K562 (cell line): ENCODE measurements around the gene METTL23. TPM values are rescaled to one million over a fixed set of nuclear protein-coding genes. Genes with fewer than 3 reads are reported as not detected.

Source experiments
- AFF4 ChIP-seq: sonication (generic); formaldehyde crosslinking; IDR thresholded peaks from 2 replicates; pipeline ENCODE4 v1.8.0; 2023; ENCODE audit warnings: mild to moderate bottlenecking, missing genetic modification reagents
- ARNT ChIP-seq, 2 experiments: fragments of 450-650 bp; IDR thresholded peaks; 2 replicates each; pipeline ENCODE4 v1.6.1; 2016; ENCODE audit warnings: mild to moderate bottlenecking in 1 of 2
- CCNT2 ChIP-seq: IDR thresholded peaks from 2 replicates; pipeline ENCODE4 v1.6.1; 2011; ENCODE audit warnings: borderline replicate concordance, low read depth, mild to moderate bottlenecking, moderate library complexity, mixed read lengths, low read length; ENCODE audit not compliant: insufficient read length; ENCODE audit errors: extremely low read depth
- CTBP1 ChIP-seq: fragments of 450-650 bp; IDR thresholded peaks from 2 replicates; pipeline ENCODE4 v1.6.1; 2016; ENCODE audit warnings: borderline replicate concordance
- DIDO1 ChIP-seq: fragments of 450-650 bp; IDR thresholded peaks from 2 replicates; pipeline ENCODE4 v1.6.1; 2016; ENCODE audit warnings: low read depth, missing biosample characterization, missing genetic modification characterization
- ETV5 ChIP-seq: sonication (generic); formaldehyde crosslinking; IDR thresholded peaks from 2 replicates; pipeline ENCODE4 v1.4.0; 2020; ENCODE audit warnings: low read depth, mild to moderate bottlenecking, missing genetic modification reagents
- ILF3 ChIP-seq: fragments of 450-650 bp; IDR thresholded peaks from 2 replicates; pipeline ENCODE4 v1.6.1; 2018; ENCODE audit warnings: antibody characterized with exemption, mild to moderate bottlenecking, moderate library complexity, borderline replicate concordance
- KLF10 ChIP-seq: fragments of 250-450 bp; sonication (Bioruptor Pico); IDR thresholded peaks from 2 replicates; pipeline ENCODE4 v1.6.1; 2021; ENCODE audit warnings: matching md5 sums
- MYNN ChIP-seq, 2 experiments: sonication (generic); formaldehyde crosslinking in 1 of 2; IDR thresholded peaks; 2 replicates each; pipeline versions ENCODE4 v1.5.0 to v1.6.1; 2016 to 2020; ENCODE audit warnings: antibody characterized with exemption in 1 of 2, missing genetic modification reagents in 1 of 2
- POLR2A ChIP-seq: fragments of 450-650 bp; conservative IDR thresholded peaks from 2 replicates; pipeline ENCODE4 v1.6.1; 2016
- STAT5A ChIP-seq: IDR thresholded peaks from 2 replicates; pipeline ENCODE4 v1.6.1; 2012; ENCODE audit warnings: low read length, inconsistent platforms, borderline replicate concordance
- TAL1 ChIP-seq: fragments of 450-650 bp; IDR thresholded peaks from 2 replicates; pipeline ENCODE4 v1.6.1; 2016; ENCODE audit warnings: mild to moderate bottlenecking
- THRA ChIP-seq: fragments of 450-650 bp; IDR thresholded peaks from 2 replicates; pipeline ENCODE4 v1.6.1; 2017; ENCODE audit warnings: mild to moderate bottlenecking, moderate library complexity
- TRIM28 ChIP-seq: fragments of 450-650 bp; IDR thresholded peaks from 2 replicates; pipeline ENCODE4 v1.6.1; 2017
- U2AF2 ChIP-seq: fragments of 200-400 bp; formaldehyde crosslinking; optimal IDR thresholded peaks from 2 replicates; pipeline ENCODE3; 2017; ENCODE audit warnings: low read depth, mild to moderate bottlenecking, low read length
- ZC3H4 ChIP-seq: sonication (generic); formaldehyde crosslinking; IDR thresholded peaks from 2 replicates; pipeline ENCODE4 v1.9.0; 2021; ENCODE audit warnings: missing genetic modification reagents, borderline replicate concordance
- ZNF175 ChIP-seq: fragments of 200-800 bp; sonication (Bioruptor generic); IDR thresholded peaks from 2 replicates; pipeline ENCODE4 v1.6.1; 2016; ENCODE audit warnings: low read depth, mild to moderate bottlenecking, missing genetic modification characterization, missing compliant biosample characterization
- ZNF695 ChIP-seq: fragments of 450-650 bp; formaldehyde crosslinking; IDR thresholded peaks from 2 replicates; pipeline ENCODE4 v1.4.0; 2020; ENCODE audit warnings: mild to moderate bottlenecking, moderate library complexity
- ZNF830 ChIP-seq: fragments of 250-450 bp; sonication (Bioruptor Pico); IDR thresholded peaks from 2 replicates; pipeline ENCODE4 v1.5.0; 2021; ENCODE audit warnings: mild to moderate bottlenecking
- polyA plus RNA-seq, 8 experiments: library from polyadenylated mRNA; depleted of rRNA in 4 of 8; stranded (reverse) in 5 of 8; unstranded in 3 of 8; fragments of >200 nt; fragmentation: Nextera tagmentation in 2 of 8; fragmentation: Illumina TruSeq in 1 of 8; extraction: Ambion mirVana in 2 of 8; extraction: Trizol in 1 of 8; gene quantifications; 2 replicates each; pipeline versions ENCODE4 v1.2.1 to v1.2.3, GENCODE V29; 2011 to 2014; ENCODE audit warnings: inconsistent platforms in 1 of 8, missing spikeins in 1 of 8
- total RNA-seq, 7 experiments: library from RNA; depleted of rRNA in 6 of 7; stranded (reverse); fragments of >200 nt in 6 of 7; fragmentation: Illumina TruSeq in 2 of 7; extraction: Trizol in 2 of 7; gene quantifications; 2 replicates each; pipeline versions ENCODE4 v1.2.1 to v1.2.3, GENCODE V29; 2011 to 2021; ENCODE audit warnings: low replicate concordance in 1 of 7
- TF ChIP-seq, protein P1 (sequence below): fragments of 450-650 bp; conservative IDR thresholded peaks from 2 replicates; pipeline ENCODE4 v1.6.1; 2016; ENCODE audit warnings: missing genetic modification characterization, low read depth, mild to moderate bottlenecking, control low read depth, missing compliant biosample characterization

Gene METTL23
- total and polyA plus RNA-seq, 9 of the 15 experiments (the other 6 are each of a cell fraction or from before 2014, with no cell fraction given), result 29.4 to 67.3 (median 41.6) TPM

DNA sequence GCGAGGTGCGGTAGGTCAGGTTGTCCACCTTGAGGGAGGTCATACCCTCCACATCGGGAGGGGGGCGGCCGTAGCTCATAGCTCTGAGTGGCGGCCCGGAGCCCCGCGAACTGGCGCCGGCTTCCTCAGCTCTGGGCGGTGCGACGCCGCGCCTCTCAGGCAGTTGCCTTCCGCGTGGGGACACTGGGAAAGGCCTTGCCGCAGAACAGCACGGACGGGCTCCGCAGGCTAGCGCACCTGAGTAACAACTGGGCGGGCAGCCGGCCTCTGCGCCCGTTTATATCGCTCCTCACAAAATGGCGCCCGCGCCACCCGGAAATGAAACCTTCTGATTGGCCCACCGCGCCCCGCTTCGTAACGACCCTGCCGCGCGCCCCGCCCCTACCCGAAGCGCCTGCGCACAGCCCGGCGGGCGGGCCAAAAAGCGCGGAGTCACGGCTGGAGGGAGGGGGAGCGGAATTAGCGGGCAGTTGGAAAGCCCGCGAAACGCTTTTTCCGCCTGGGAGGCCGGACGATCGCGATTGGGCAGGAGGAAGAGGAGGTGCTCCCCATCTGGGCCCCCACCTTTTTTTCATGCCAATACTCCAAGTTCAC lies 10.5 kb downstream of the METTL23 start, which contains the start of gene SRSF2 (continued):
- TF ChIP-seq AFF4 (peak; percentile 99), MYNN (IDR thresholded peaks at IDR 0.05) (peak; percentile 64; the same call in 1 of the 2 replicates), MYNN (CRISPR knock-in tag; IDR thresholded peaks at IDR 0.05) (no peak), THRA (no peak), ZNF695 (CRISPR knock-in tag) (no peak), CTBP1 (peak; percentile 46; the same call in 1 of the 2 replicates), ZC3H4 (CRISPR knock-in tag) (peak; percentile 93), U2AF2 (no peak), DIDO1 (tag) (no peak), ZNF830 (CRISPR knock-in tag) (peak; percentile 96; the same call in 1 of the 2 replicates), ARNT (IDR thresholded peaks at IDR 0.05) (0 out of 4 replicates have a peak, but pooled peaks of 1 of the 2 experiments have one; percentile 28), KLF10 (CRISPR knock-in tag) (no peak), TAL1 (no peak), CCNT2 (peak; percentile 90), ETV5 (CRISPR knock-in tag) (peak; percentile 62; the same call in 1 of the 2 replicates), POLR2A (peak; percentile 100), STAT5A (no peak), ILF3 (peak; percentile 47; the same call in 1 of the 2 replicates), TRIM28 (no peak), ZNF175 (CRISPR knock-in tag) (no peak)
- TF ChIP-seq, protein P1, sequence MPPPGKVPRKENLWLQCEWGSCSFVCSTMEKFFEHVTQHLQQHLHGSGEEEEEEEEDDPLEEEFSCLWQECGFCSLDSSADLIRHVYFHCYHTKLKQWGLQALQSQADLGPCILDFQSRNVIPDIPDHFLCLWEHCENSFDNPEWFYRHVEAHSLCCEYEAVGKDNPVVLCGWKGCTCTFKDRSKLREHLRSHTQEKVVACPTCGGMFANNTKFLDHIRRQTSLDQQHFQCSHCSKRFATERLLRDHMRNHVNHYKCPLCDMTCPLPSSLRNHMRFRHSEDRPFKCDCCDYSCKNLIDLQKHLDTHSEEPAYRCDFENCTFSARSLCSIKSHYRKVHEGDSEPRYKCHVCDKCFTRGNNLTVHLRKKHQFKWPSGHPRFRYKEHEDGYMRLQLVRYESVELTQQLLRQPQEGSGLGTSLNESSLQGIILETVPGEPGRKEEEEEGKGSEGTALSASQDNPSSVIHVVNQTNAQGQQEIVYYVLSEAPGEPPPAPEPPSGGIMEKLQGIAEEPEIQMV (tag), result no peak
